ENCODE data around the gene TRIM37.

DNA sequence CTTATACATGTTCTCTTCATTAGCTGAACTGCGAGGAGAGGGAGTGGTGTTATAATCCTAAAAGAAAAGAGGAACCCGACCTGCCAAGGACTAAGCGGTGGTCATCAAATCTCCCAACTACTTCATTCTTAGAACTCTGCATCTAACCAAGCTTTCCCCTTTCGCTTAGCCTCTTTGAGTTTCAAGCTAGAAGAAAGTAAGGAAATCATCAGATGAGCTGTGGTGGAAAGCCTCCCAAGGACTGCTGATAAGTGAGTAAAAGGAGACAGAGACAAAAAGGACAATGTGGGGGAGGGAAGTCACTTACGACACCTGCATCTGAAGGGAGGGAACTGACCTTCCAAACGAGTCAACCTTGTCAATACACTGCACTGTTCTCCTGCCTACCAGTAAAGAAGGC, 121.3 kb downstream of the TRIM37 start:
- TF ChIP-seq POLR2AphosphoS5 (IDR thresholded peaks at IDR 0.05; ENCODE audit: low read depth, low read length) (no peak), FOXP2 (optimal IDR thresholded peaks at IDR 0.05; ENCODE audit: borderline replicate concordance, extremely low read depth, extremely low read length, insufficient read depth) (no peak), TAF1 (IDR thresholded peaks at IDR 0.05; ENCODE audit: borderline replicate concordance, insufficient read depth, low read length) (no peak), SIN3A (IDR thresholded peaks at IDR 0.05; ENCODE audit: borderline replicate concordance, insufficient read depth, low read length) (no peak)
- TF ChIP-seq, protein P1, sequence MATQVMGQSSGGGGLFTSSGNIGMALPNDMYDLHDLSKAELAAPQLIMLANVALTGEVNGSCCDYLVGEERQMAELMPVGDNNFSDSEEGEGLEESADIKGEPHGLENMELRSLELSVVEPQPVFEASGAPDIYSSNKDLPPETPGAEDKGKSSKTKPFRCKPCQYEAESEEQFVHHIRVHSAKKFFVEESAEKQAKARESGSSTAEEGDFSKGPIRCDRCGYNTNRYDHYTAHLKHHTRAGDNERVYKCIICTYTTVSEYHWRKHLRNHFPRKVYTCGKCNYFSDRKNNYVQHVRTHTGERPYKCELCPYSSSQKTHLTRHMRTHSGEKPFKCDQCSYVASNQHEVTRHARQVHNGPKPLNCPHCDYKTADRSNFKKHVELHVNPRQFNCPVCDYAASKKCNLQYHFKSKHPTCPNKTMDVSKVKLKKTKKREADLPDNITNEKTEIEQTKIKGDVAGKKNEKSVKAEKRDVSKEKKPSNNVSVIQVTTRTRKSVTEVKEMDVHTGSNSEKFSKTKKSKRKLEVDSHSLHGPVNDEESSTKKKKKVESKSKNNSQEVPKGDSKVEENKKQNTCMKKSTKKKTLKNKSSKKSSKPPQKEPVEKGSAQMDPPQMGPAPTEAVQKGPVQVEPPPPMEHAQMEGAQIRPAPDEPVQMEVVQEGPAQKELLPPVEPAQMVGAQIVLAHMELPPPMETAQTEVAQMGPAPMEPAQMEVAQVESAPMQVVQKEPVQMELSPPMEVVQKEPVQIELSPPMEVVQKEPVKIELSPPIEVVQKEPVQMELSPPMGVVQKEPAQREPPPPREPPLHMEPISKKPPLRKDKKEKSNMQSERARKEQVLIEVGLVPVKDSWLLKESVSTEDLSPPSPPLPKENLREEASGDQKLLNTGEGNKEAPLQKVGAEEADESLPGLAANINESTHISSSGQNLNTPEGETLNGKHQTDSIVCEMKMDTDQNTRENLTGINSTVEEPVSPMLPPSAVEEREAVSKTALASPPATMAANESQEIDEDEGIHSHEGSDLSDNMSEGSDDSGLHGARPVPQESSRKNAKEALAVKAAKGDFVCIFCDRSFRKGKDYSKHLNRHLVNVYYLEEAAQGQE (IDR thresholded peaks at IDR 0.05; ENCODE audit: insufficient read depth in 1 of 2, low read depth in 2 of 2, low read length in 2 of 2): no peak
